GM21526 (cell line): Measurements from ENCODE around the gene SPSB3.

Source experiments
- ATAC-seq: cut with Tn5 transposase; IDR thresholded peaks from one replicate; pipeline ENCODE4 v1.9.1; 2021; ENCODE audit warnings: moderate library complexity; ENCODE audit not compliant: unreplicated experiment, low FRiP score

The SPSB3 gene

GRCh38 chr16:1790261-1790610 is 7.9 kb upstream of the SPSB3 start:
- ATAC-seq: no peak

DNA sequence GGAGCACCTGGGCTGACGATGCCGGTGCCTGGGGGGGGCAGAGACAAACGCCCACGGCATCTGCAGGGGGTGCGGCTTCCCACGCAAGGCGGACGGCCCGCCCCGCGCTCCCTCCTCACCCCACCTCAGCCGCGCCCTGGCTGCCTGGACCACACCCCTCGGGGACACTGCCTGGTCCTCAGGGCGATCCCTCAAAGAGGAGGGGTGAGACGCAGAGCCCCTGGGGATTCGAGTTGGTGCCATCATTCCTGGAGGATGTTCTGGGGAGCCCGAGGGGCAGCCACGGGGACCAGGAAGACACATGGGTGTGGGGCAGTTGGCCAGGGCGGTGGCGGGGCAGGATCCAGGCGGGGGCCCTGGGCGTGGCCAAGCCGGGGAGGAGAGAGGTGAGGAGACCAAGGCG is 7.3 kb upstream of the SPSB3 start:
- no peak for ATAC-seq

- ATAC-seq: no peak
Measured at GRCh38 chr16:1788708-1789100, 6.3 kb upstream of the SPSB3 start.

- no peak for ATAC-seq
Measured at GRCh38 chr16:1788095-1788707, 5.8 kb upstream of the SPSB3 start.

GRCh38 chr16:1787322-1788094 is 5.1 kb upstream of the SPSB3 start:
- ATAC-seq: no peak

DNA sequence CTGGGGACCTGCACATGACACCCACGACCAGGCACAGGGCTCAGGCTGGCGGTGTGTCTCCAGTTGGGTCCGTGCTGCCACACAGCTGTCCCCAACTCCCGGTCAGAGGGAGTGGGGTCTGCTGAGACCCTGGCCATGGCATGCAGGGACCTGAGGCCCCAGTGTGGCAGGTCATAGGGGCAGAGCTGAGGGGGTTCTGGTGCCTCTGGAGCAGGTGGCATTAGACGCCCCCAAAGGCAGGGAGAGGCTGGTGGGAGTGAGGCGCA is 4.6 kb upstream of the SPSB3 start:
- no peak for ATAC-seq

- no peak for ATAC-seq
Measured at GRCh38 chr16:1786242-1787055, 4.1 kb upstream of the SPSB3 start.

- no peak for ATAC-seq
Measured at GRCh38 chr16:1785846-1786170, 3.4 kb upstream of the SPSB3 start.

- no peak for ATAC-seq
Measured at GRCh38 chr16:1784977-1785845, 2.8 kb upstream of the SPSB3 start.

DNA sequence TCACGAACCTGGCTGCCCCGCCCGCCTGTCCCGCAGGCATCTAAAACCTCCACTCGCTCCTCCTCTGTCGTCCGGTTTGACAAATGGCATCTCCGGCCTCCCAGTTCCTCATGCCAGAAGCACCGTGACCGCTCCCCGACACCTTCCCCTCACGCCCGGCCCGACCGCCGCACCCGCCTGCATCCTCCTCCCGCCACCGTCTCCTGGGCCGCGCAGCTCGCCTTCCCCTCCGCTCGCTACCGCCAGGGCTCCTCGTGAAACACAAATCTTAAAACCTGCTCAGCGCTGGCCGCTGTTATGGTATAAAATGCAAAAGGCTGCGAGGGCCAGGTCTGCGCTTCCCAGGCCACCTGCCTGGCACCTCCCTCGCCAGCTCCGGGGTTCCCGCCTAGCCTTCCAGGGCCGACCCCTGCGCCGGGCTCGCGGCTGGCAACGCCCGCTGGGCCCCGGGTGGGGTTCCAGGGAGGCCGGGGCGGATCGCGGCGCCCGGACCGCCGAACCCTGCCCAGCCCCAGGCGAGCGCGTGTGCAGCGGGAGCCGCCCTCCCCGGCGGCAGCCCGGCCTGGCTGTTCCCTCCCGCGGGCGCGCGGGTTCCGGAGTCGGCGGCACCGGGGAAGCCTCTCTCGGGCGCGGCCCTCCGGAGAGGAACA is 488 bp downstream of the SPSB3 start:
- no peak for ATAC-seq

DNA sequence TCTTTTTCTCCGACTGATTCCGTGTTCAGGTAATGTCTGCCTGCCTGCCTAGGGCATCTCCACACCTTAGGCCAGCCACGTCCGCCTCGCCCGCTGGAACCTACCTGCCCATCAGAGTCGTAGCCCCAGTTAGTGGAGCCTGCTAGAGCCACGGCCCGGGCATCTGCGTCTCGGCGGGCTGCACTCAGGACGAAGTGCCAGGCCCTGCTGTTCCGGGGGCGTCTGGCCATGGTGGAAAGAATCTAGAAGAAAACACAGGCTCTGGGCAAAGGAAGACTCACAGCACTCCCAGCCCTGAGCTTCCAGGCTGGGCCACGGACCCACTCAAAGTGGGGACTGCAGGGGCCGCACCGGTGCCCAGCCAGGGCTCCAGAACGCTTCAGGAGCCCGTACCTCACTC is 1.1 kb downstream of the SPSB3 start:
- ATAC-seq: no peak

DNA sequence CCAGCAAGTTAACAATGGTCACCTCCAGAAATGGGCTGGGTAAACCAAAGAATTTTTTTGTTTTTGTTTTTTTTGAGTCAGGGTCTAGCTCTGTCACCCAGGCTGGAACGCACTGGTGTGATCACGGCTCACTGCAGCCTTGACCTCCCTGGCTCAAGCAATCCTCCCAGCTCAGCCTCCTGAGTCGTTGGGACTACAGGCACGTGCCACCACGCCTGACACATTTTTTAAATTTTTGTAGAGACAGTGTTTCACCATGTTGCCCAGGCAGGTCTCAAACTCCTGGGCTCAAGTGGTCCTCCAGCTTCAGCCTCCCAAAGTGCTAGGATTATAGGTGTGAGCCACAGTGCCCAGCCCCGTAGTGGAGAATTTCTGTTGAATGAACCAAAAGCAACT is 1.7 kb downstream of the SPSB3 start:
- no peak for ATAC-seq

- ATAC-seq: no peak
Measured at GRCh38 chr16:1779741-1780676, 2.4 kb downstream of the SPSB3 start.

DNA sequence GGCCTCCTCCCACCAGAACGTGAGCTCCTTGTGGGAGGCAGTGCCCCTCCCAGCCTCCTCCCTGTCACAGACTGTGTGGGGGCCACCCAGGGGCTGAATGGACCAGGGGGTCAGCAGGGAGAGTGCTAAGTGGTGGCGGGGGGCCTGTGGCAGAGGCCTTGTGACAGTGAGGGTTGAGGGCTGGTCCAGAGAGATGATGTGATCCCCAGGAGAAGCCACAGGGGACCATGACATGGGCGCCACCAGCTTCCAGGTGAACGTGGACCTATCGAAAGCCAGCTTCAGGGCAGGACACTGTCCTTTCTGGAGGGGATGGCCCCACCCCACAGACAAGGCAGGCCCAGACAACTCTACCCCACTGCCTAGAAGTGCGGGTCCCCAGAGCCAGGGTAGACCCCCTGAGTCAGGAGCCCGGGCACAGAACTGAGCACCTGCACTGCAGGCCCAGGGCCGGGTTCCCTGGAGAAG is 3.1 kb downstream of the SPSB3 start:
- ATAC-seq: no peak

DNA sequence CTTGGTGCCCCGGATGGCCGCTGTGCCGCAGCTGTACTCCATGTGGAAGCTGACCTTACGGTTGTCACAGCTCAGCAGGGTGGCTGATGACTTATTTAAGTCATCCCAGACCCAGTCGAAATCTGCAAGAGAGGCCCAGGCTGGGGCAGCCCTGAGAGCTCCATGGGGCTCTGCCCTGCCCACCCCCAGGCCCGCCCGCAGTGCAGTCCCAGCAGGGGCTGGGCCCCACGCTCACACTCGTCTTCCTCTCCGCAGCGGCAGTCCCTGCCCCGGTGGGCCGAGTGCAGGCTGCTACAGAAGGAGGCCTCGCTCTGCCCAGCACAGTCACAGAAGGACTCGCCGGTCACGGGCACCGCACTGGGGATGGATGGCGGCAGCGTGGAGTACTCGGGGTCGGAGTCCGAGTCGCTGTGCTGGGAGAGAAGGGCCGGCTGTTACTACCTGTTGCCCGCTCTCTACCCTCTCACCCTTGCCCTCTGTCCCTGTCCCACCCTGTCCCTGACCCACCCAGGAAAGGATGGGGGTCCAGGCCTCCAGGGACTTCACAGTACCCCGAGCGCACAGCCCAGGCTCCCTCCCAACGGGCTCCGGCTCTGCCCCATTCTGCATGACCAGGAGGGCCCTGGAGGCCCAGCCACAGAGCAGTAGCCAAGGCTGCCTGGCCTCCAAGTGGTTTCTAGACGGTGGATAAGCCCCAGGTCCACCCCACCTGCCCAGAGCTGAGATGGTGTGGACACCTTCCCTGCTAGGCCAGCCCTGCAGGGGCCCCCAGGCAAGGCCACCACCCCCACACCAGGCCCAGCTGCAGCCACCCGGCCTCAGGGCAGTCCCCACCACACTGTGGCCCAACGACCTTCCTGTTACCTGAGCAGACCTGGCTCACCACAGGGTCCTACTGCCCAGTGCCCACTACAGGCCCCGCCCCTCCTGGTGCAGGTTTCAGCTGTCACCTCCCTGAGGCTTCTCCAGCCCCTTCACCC is 3.9 kb downstream of the SPSB3 start:
- no peak for ATAC-seq

DNA sequence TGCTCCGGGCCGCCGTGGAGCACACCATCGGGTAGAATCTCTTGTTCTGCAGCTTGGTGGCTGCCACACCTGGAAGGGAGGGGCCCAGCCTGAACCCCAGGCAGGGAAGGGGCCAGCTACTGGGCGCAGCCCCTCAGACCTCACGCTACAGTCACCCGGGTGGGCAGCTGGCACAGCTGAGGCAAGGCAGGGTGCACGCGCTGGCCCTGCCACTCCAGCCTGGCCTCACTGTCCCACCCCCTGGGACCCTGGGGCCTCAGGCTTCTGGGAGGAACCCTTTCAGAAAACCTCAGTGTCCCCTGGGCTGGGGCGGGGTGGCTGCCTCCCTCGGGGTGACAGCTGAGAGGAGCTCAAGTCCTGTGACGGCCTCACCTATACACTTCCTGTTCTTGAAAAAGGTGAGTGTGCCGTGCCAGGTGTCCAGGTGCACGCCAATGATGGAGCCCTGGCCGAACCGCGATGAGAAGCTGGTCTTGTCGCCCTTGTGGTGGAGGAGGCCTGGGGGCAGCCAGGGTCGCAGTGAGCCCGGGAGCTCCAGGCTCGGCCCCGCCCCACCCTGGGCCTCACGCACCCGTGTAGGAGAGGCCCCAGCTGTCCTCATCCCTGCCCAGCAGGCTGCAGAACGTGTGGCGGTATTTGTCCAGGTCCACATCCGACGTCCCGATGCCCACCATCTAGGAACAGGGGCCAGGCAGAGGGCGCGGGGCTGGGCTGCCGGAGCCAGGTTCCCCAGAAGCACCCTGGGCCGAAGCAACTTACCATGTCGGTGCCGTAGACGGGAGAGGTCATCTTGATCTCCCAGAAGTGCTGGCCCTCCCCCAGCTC is 4.8 kb downstream of the SPSB3 start:
- no peak for ATAC-seq

DNA sequence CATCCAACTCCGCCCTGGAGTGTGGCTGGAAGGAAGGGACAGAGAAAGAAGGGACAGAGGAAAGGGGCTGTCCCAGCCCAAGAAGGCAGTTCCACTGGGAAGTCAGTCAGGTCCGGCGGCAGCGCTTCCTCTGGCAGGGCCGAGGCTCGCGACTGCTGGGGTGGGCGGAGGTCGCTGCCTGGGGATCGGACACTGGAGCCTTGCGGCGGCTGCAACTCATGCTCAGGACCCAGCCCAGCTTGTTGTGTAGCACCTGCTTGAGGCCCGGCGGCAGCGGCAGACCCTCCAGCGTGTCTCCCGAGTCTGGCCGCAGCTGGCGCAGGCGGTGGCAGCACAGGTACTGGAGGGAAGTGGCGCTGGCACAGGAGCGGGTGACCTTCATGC is 5.4 kb downstream of the SPSB3 start:
- ATAC-seq: no peak

GRCh38 chr16:1776672-1776955 is 5.8 kb downstream of the SPSB3 start:
- no peak for ATAC-seq
